Left lung (tissue), 10 donors: ENCODE data around the gene C21orf91. TPM values are rescaled to one million over a fixed set of nuclear protein-coding genes. Genes with fewer than 3 reads are reported as not detected.

Source experiments
- ATAC-seq: fragments of 200-7000 bp; cut with Tn5 transposase; one replicate; pipeline ENCODE4 v1.9.1; 2020; ENCODE audit warnings: moderate library complexity
- DNase-seq, 4 donors: peaks; one replicate each; pipeline ENCODE4 v3.0.0-alpha.2; 2013 to 2020
- H3K27ac ChIP-seq, 2 donors: fragments of 200-600 bp; sonication (generic) in 1 of 2; one replicate each; pipeline versions ENCODE4 v1.5.0 to v1.8.0; 2020 to 2021
- H3K27me3 ChIP-seq, 2 donors: fragments of 200-600 bp; sonication (generic) in 1 of 2; one replicate each; pipeline versions ENCODE4 v1.5.0 to v1.8.0; 2020 to 2021
- H3K36me3 ChIP-seq, 2 donors: fragments of 200-600 bp; sonication (generic) in 1 of 2; one replicate each; pipeline versions ENCODE4 v1.5.0 to v1.8.0; 2020 to 2021
- H3K4me1 ChIP-seq, 2 donors: fragments of 200-600 bp; one replicate each; pipeline ENCODE4 v1.8.0; 2021
- H3K4me3 ChIP-seq, 2 donors: fragments of 200-600 bp; sonication (generic) in 1 of 2; one replicate each; pipeline versions ENCODE4 v1.5.0 to v1.8.0; 2020 to 2021; ENCODE audit warnings: mild to moderate bottlenecking in 1 of 2
- H3K9me3 ChIP-seq, 2 donors: fragments of 200-600 bp; sonication (generic) in 1 of 2; one replicate each; pipeline versions ENCODE4 v1.5.0 to v1.8.0; 2020 to 2021
- CTCF ChIP-seq, 2 donors: fragments of 200-600 bp; sonication (generic) in 1 of 2; IDR thresholded peaks; one replicate each; pipeline versions ENCODE4 v1.5.0 to v1.8.0; 2021; ENCODE audit warnings: antibody characterized with exemption in 2 of 2
- intact Hi-C, 2 donors: fragments of 100-400 bp; cut with DNase I; formaldehyde crosslinking; loops; one replicate each; pipeline versions ENCODE4 v1.11.2 to v1.14.2; 2022
- polyA plus RNA-seq, 6 donors: library from polyadenylated mRNA; unstranded; fragments of 120-200 nt; gene quantifications; one replicate each; pipeline ENCODE4 v1.2.1, GENCODE V29; 2013; ENCODE audit not compliant: insufficient read length in 6 of 6
- total RNA-seq, 2 donors: library from RNA; stranded (reverse); fragmentation: NEBNext Ultra II Directional; extraction: Animal tissue kit (Norgen Biotek cat#: 25700); gene quantifications; one replicate each; pipeline ENCODE4 v1.2.1, GENCODE V29; 2021
- donor health status: DM: no; HTN: yes; CAD: no.
- donor health status: DM: no; HTN: no; CAD: no.

The C21orf91 gene
- total and polyA plus RNA-seq, 8 donors = 10.8 to 24.1 (median 20.5) TPM

- H3K27me3 ChIP-seq = no peaks in the 10 kb centered on the region
- peak overlapping the region; percentile 28 to 79 for H3K27ac ChIP-seq
- peaks cover 0 to 6% of the 10 kb centered on the region in 2 donors for H3K36me3 ChIP-seq
- ATAC-seq = no peak
- no peak for DNase-seq
- H3K4me1 ChIP-seq = peaks cover 0 to 62% of the 10 kb centered on the region in 2 donors
- H3K9me3 ChIP-seq = no peaks in the 10 kb centered on the region
- no peak overlapping the region for H3K4me3 ChIP-seq
- intact Hi-C loops = no loop called here
- no peak for TF ChIP-seq CTCF (IDR thresholded peaks at IDR 0.05)
These were observed 23.8 kb downstream of the C21orf91 start for GRCh38 chr21:17795146-17796036.

GRCh38 chr21:17794518-17795145, 24.5 kb downstream of the C21orf91 start:
- Histone ChIP-seq H3K9me3 (no peaks in the 10 kb centered on the region), H3K4me3 (no peak overlapping the region), H3K27me3 (no peaks in the 10 kb centered on the region), H3K36me3 (peaks cover 0 to 6% of the 10 kb centered on the region in 2 donors), H3K4me1 (peaks cover 0 to 65% of the 10 kb centered on the region in 2 donors), H3K27ac (peak overlapping the region; percentile 28 to 79)
- intact Hi-C loops = no loop called here
- no peak for DNase-seq
- ATAC-seq = no peak
- TF ChIP-seq CTCF (IDR thresholded peaks at IDR 0.05) = no peak

- intact Hi-C loops = no loop called here
- peak; percentile 79 for ATAC-seq
- no peak for TF ChIP-seq CTCF (IDR thresholded peaks at IDR 0.05)
These were observed 25.7 kb downstream of the C21orf91 start for GRCh38 chr21:17793246-17794123.

GRCh38 chr21:17789656-17790055, 29.5 kb downstream of the C21orf91 start:
- no peak for TF ChIP-seq CTCF (IDR thresholded peaks at IDR 0.05)
- H3K4me3 ChIP-seq = no peak overlapping the region
- ATAC-seq (no peak), DNase-seq (no peak)
- H3K9me3 ChIP-seq = no peaks in the 10 kb centered on the region
- peaks cover 0 to 62% of the 10 kb centered on the region in 2 donors for H3K4me1 ChIP-seq
- no peaks in the 10 kb centered on the region for H3K27me3 ChIP-seq
- H3K36me3 ChIP-seq = peaks cover 0 to 28% of the 10 kb centered on the region in 2 donors
- no peak overlapping the region for H3K27ac ChIP-seq
- intact Hi-C loops = no loop called here

More at GRCh38 chr21:17793246-17794123, 25.7 kb downstream of the C21orf91 start:
- Histone ChIP-seq H3K9me3 (no peaks in the 10 kb centered on the region), H3K27ac (peak overlapping the region; percentile 45 to 79), H3K4me3 (peak overlapping the region; percentile 7 to 33), H3K4me1 (peaks cover 0 to 66% of the 10 kb centered on the region in 2 donors), H3K36me3 (peaks cover 0 to 6% of the 10 kb centered on the region in 2 donors), H3K27me3 (no peaks in the 10 kb centered on the region)
- no peak for DNase-seq
